SW480 (cell line): ENCODE measurements around the gene SLC39A11.
"Not testable (repeated sequence)": the region's sequence is repeated elsewhere in the genome, so short reads cannot be mapped to it uniquely, and the experiment has no call there.

ENCODE experiments used
- DNase-seq: peaks from one replicate; pipeline ENCODE4 v3.0.0-alpha.2; 2016; ENCODE audit warnings: low spot score

Gene SLC39A11

DNA sequence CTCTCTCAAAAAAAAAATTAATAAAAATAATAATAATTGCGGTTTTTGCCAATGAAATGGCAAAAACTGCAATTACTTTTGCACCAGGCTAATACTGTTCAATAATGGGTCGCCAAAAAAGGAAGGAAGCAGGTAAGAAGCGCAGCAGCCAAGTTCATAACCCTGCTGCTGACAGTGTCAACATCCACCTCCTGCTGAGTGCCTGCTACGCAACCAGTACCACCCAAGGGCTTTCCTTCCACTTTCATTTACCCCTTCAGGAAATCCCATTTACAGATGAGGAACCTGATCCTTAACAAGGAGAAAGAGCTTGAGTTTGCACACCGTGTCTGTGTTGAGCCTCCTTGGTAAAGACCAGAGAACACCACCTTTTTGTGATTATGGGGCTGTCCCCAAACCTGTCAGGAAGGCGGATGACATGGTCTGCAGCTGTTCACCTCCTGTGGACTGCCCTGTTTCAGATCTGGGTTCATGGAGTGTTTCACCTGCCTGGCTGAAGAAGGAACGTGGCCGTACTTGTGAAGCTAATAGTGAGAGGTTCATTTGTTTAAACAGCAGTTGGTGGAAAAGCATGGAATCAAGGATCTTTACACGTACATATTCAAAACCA, 378.0 kb downstream of the SLC39A11 start:
- no peak for DNase-seq

DNA sequence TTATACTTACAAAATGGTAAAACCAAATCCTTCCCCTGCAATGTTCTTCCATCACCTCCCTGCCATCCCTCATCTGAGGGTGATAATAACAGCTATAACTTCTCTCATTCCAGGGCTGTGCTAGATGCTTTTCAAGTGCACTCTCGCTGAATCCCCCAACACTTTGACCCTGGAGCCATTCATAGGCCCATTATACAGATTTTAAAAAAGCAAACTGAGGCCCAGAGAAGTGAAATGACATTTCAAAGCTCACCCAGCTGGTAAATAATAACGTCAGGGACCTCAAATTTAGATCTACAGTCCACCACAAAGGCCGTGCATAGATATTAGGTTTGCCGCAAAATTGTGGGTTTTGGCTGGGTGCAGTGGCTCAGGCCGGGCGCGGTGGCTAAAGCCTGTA, 378.8 kb downstream of the SLC39A11 start:
- no peak for DNase-seq

DNA sequence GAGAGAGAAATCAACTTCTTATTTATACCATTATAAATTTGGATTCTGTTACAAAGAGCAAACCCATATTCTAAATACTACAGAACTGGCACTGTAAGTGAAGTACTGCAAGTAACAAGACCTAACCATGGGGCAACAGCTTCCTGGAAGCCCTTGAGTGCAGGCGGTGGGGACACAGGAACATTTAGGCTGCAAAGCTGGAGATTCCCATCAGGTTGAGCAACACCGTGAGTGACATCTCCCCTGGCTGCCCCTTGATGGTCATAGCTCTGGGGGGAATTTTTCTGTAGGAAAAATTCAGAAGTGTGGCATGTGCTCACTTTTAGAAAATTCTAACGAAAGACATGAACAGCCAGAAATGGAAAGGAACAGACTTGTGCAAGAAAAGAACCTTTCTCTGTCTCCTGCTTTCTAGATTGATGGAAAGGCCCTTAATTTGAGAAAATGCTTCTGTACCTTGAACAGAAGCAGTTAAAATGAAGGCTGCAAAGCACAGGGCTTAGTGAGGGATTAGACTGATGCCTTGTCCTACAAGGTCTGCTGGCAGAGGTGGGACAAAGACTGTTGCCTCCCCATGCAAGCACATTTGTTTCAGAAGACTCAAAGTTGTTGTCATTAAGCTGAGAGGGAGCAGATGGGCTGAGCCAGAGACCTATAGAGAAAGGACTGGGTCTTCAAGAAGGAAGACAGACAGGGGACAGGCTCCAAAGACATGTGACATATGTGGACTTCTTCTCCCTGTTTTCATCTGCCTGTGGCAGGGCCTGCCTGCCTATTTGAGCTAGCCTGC, 380.8 kb downstream of the SLC39A11 start:
- no peak for DNase-seq

DNA sequence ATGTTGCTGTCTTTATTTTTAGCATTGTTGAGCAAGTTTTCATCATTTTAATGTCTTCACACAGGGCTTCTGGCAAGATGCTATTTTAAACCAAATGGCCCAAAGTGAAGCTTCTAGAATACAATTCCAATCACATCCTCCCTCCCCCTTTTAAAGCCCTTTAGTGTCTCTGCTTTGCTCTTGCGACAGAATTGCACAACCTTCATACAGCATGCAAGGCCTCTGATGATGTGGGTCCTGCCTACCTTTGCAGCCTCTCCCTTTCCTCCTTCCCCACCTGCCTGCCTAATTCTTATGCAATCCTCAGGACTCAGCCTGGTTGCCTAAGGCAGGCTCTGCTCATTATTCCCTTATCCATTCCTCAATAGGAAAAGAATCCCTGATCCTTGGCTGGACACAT, 381.7 kb downstream of the SLC39A11 start:
- no peak for DNase-seq

DNA sequence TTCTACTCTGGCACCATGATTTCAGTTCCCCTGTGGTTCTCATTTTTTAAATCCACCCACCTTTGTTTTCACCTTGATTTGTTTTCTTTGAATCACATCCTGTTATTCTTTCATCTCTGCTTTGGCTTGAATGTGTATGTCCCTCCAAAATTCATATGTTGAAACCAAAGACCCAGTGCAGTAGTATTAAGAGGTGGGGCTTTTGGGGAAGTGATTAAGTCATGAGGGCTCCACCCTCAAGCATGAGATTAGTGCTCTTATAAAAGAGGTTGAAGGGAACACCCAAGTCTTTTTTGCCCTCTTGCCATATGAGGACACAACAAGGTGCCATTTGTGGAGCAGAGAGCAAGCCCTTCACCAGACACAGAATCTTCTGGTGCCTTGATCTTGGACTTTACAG, 382.3 kb downstream of the SLC39A11 start:
- peak; percentile 55 for DNase-seq

DNA sequence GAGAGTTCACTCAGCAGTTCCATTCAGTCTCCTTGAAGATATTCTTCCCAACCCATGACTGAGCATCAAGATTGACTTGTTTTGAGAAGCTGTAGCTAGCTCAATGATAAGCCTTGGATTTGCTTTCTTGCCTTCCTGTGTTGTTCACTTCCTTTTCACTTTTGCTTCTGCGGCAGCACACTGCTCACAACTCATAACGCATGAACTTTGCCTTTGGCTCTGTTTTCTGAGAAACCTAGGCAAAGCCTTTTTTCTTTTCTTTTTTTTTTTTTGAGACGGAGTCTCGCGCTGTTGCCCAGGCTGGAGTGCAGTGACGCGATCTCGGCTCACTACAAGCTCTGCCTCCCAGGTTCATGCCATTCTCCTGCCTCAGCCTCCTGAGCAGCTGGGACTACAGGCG, 383.8 kb downstream of the SLC39A11 start:
- DNase-seq: not testable (repeated sequence)

DNA sequence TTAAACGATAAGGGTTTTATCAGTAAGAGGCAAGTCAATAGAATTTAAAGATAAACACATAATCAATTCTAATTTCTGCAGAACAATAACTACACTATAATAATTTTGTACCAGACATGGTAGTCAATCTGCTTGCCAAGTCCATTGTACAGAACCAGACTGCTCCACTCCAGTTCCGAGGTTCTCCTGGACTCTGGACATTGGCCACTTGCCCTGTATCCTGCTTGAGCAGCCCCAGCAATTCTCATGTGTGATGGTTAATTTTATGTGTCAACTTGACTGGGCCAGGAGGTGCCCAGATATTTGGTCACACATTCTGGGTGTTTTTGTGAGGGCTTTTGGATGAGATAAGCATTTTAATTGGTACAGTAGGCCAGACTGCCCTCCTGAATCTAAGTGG, 384.6 kb downstream of the SLC39A11 start:
- no peak for DNase-seq

DNA sequence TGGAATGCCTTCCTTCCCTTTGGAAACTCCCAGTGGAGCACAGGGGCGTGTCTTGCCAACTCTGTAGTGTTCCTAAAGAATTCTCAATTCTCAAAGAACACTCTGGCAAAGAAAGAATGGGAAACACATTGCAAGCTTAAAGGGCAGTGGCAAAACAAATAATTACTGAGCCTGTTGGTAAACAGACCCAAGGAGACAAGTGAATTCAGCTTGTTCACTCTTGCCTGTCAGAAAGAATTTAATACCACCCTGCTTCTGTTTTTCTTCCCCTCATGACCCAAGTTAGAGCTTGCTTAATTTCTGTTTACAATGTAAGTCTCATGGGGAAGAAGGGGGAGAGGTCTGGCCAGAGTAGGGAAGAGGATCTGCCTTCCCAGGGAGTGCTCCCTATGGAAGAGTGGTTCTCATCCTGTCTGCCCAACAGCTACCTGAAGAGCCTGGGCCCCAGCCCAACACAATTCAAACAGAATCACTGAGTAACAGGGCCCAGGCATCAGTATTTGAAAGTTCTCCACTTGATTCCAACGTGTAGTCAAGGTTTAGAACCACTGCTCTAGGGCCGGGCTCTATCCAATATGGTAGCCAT, 386.0 kb downstream of the SLC39A11 start:
- no peak for DNase-seq

DNA sequence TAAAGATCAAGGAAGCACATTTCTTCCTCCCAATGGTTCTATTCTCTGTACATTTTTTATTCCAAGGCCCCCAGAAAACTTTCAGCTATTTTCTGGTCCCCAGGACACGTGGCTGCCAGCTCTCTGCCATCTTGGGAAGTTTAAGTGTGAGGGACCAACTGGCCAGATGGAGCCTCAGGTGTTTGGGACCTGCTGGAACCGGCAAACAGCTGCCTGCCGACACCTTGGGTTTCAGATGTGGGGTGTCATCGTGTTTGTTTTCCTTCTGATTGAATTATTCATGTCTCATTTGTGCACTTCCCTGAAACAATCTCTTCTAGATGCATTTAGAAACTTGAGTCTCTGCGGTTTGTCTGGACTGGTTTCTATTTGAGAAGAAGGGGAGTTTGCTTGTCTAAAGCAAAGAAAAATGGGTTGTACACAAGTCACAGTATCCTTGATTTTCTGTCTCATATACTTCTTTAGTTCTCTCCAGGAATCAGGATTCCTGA, 386.5 kb downstream of the SLC39A11 start:
- no peak for DNase-seq

DNA sequence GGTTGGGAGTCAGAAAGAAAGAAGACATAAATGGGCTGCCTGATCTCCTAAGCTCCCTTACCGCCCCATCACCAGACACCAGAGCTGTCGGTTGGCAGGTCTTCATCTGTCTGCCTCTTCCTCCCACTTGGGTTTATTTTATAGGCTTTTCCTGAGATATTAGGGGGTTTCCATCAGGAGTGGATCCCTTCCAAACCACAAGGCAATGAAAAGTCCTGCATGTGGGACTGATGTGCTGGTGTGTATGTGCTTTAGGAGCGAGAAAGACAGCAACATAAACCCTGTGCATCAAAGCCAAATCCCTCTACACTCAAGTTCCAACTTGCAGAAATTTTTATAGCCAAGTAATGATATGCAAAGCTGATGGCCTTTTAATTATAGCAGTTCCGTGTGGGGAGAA, 389.5 kb downstream of the SLC39A11 start:
- DNase-seq: no peak

DNA sequence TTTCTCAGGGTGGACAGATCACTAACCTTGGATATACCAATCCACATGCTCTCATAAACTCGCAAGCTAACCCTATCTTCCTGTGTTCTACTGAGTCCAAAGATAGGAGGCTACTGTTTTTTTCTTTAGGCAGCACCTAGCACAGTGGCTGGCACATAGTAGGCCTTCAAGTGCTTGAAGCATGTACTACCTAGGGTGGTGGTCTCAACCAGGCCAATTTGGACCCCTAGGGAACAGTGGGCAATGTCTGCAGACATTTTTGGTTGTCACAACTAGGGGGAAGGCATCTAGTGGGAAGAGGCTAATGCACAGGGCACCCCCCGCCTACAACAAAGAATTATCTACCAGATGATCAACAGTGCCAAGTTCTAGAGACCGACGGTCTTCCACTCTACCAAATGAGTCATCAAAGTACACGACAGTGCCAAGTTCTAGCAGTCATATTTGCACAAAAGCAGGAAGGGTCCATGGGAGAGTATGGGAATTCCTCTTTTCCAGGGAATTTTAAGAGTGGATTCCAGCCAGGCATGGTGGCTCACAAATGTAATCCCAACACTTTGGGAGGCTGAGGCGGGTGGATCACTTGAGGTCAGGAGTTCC, 390.3 kb downstream of the SLC39A11 start:
- DNase-seq: peak; percentile 42

DNA sequence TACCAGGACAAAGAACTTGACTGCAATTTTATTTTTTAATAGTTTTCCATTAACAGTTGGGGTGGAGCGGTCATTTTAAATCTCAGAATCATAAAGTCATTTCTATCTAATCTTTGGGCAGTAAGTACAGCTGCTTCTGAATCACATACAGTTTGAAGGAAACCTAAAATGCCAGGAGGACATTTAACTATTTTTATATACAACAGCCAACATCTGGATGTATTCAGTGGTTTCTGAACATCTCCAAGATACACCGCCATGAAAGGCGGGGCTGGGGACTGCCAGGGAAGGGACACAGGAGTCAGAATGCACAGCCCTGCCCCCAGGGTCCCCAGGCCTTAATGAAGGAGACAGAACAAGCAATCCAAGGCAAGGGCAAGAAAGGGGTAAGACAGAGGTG, 392.3 kb downstream of the SLC39A11 start:
- DNase-seq: no peak

DNA sequence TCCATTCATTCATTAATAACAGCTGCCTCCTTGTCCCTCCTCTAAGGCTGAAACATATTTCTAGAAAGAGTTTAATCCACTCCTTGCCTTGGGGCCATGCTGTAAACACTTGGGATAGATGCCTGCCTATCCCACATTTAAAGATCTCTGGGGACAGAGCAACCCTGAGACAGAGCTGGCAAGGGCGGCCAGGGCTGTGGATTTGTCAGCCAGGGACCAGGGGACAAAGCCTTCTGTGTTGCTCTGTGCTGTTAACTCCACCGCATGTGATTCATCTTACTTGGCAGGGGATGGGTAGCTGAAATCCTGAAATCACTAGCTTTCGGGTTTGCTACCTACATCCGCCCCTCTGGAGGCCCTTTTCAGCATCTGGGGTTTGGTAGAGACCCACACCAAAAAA, 392.9 kb downstream of the SLC39A11 start:
- DNase-seq: no peak

DNA sequence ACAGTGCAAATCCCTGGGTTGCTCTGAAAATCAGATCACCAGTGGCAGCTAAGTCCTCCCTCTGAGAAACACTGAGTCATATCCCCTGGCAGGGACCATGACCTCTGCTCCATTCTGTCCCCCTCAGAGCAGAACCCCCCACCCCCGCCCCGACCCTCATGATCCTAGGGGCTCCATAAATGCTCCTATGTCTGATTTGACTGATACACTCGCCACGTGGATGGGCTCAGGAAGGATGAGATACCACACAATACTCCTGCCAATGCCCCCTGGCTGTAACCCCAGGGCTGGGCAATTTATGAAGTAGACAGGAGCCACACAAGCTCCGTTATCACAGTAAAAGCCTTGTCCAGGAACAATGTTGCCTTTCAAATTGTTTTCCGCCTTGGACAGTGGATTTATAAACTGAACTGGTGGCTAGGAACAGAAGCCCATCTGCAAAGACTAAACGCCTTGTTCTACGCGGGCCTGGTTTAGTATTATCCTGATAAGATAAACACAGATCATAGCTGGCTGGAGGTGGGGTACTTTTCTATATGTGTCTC, 394.8 kb downstream of the SLC39A11 start:
- DNase-seq: peak; percentile 48

DNA sequence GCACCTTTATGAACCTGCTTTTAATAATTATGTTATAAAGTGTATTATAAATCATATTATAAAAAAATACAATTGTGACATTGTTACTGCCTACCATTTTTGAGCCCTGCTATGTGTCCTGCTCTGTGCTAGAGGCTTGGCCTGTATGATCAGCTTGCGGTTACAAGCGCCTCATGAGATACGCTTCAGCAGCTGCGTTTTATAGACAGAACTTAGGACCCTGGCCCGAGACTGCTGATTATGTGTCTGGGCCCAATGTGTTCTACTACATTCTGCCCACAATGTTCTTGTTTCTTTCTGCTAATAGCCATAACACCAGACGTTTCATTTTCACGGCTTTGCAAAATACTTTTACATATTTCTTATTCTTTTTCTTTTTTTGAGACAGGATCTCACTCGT, 395.8 kb downstream of the SLC39A11 start:
- DNase-seq: no peak

DNA sequence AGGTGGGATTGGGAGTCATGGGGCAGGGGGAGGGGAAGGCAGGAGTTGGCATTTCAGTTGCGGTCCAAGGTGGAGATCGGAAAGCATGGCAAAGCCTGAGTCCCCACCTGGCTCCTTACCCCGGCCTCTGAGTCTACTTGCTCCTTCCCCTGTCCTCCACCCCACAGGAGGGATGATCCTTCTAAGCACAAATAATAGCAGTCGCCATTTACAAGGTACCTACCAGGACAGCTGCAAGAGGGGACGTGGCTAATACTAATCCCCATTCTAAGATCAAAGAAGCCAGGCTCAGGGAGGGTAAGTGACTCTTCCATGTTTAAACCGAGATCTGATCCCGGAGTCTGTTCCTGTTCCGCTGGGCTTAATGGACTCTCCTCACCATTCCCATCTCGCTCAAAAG, 396.3 kb downstream of the SLC39A11 start:
- no peak for DNase-seq

DNA sequence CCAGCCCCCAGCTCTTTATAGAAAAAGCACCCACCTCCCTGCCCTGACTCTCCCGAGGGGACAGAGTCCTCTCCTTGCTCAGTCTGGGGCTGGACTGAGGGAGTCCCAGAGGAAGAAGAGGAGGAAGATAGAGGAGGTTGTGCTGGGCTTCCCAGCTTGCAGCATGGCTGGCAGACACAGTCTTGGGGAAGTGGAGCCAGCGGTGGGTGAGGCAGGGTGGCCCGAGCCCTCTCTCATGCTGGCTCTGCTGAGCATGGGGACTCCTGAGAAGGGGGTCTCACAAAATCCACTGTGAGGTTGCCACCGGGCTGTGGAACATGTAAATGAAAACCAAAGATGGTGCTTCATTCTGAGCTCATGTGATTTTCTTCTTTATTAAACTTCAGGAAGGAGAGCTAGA, 398.5 kb downstream of the SLC39A11 start:
- no peak for DNase-seq

DNA sequence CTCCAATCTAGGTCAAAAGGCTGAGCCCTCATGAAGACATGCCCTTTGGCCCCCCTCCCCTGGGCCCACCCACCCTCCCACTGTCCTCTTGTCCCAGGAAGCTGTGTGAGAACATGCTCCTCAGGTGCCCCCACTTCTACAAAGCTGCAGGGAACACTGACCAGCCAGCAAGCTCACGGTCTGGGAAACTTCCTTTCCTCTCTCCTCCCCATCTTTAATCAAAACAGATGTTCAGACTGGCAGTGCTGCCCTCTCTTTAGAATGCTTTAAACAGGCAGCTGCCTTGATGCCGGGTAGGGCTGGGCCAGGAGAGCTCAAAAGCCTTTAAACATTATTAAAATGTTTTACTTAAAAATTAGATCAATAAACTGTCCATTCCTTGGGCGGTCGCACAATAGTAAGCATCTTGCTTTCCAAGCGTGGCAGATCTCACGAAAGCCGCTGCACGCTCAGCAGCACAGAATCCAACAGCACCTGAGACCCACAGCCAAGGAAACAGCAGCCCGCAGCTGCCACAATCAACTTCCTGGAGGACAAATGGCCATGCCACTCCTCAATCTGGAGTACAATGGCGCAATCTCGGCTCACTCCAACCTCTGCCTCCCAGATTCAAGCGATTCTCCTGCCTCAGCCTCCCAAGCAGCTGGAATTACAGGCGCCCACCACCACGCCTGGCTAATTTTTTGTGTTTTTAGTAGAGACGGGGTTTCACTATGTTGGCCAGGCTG, 399.2 kb downstream of the SLC39A11 start:
- DNase-seq: no peak

DNA sequence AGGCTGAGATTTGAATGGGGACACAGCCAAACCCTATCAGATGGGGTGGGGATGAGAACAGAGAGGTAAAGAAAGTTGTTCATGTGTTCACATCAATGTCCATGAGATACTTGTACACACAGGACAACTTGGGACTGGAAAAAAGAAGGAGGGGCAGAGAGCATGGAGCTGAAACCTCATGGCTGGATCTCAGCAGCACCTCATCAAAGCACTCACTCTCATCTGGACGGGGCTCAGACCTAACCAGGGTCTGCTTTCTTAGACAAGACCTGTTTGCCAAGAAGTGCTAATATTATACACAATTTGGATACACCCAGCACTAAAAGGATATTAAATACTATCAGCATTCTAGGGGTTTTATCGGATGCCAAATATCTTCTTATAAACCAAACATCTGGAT, 399.8 kb downstream of the SLC39A11 start:
- no peak for DNase-seq

DNA sequence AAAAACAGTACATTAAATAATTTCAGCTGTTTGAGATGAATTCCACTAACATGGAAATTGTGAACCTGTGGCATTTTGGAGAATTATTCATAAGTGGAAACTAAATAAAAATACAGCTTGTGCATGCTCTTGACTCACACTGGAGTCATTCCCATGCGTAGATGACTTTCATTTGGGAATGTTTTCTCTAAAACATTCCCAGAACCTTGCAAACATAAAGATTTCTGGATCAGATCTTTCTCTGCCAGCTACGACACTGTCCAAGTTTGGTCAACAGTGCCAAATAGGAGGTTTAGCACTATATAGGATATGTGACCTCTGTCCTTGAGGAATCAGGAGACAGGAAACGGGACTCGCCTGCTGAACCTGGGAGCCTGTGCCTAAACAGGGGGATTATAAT, 400.9 kb downstream of the SLC39A11 start:
- DNase-seq: no peak

DNA sequence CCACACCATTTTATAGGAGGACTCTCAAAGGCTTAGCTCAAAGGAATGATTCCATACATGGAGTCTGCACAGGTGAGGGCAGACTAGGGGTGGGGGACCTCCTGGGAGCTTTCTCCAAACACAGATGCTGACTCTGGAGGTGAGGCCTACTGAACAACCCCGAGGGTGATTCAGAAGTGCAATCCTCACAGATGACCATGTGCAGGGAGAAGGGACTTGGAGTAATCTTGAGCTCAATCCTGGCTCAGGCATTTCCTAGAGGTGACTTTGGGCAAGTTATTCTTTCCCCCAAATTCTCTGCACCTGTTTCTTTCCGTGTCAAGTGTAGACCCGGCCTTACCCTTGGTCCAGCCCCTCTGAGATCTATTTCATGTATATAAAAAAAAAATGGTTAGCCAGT, 401.5 kb downstream of the SLC39A11 start:
- no peak for DNase-seq

DNA sequence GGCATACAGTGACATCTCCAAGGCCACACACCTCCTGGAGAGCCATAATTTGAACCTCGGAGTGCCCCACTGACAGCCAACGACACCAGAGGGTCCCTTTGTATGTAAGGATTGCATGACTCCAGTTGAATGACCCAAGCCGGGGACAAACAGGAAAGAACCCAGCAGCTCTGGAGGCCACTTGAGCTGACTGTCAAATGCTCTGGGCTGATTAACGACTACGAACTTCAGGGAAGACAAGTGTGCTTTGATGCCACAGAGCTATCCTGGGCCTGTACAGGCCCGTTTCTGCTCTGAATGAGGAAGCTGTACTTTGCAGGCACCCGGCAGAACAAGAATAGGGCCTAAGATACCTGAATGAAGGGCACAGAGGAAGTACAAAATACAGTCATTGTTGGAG, 404.6 kb downstream of the SLC39A11 start:
- no peak for DNase-seq
